Aorta (tissue), 5 donors: ENCODE measurements around the gene DAAM2. TPM values are rescaled to one million over a fixed set of nuclear protein-coding genes. Genes with fewer than 3 reads are reported as not detected.
A peak's percentile ranks its signal among the peaks of the same experiment; 100 is the strongest.

Experiments used
- ATAC-seq: fragments of 200-7000 bp; cut with Tn5 transposase; one replicate; pipeline ENCODE4 v1.9.1; 2022; ENCODE audit warnings: moderate library complexity; ENCODE audit not compliant: low FRiP score
- DNase-seq, 2 donors: peaks; one replicate each; pipeline ENCODE4 v3.0.0-alpha.2; 2020
- H3K27ac ChIP-seq, 2 donors: one replicate each; pipeline ENCODE4 v1.5.1; 2013; ENCODE audit warnings: low read length in 2 of 2, mild to moderate bottlenecking in 2 of 2, moderate library complexity in 2 of 2, control low read depth in 1 of 2, inconsistent platforms in 1 of 2, low read depth in 1 of 2
- H3K27me3 ChIP-seq, 2 donors: one replicate each; pipeline ENCODE4 v1.6.1; 2013; ENCODE audit warnings: control low read depth in 1 of 2, low read length in 1 of 2, mild to moderate bottlenecking in 1 of 2, moderate library complexity in 1 of 2; ENCODE audit not compliant: insufficient read depth in 2 of 2, control insufficient read depth in 1 of 2
- H3K36me3 ChIP-seq, 2 donors: one replicate each; pipeline ENCODE4 v1.6.1; 2013; ENCODE audit warnings: control low read depth in 1 of 2, low read length in 1 of 2, mild to moderate bottlenecking in 1 of 2; ENCODE audit not compliant: insufficient read depth in 2 of 2, control insufficient read depth in 1 of 2
- H3K4me1 ChIP-seq, 2 donors: one replicate each; pipeline ENCODE4 v1.6.1; 2013; ENCODE audit warnings: low read length in 2 of 2, control low read depth in 1 of 2, mild to moderate bottlenecking in 1 of 2, moderate library complexity in 1 of 2; ENCODE audit not compliant: insufficient read depth in 2 of 2, control insufficient read depth in 1 of 2
- H3K4me3 ChIP-seq, 2 donors: one replicate each; pipeline ENCODE4 v1.5.1; 2013; ENCODE audit warnings: low read length in 2 of 2, control low read depth in 1 of 2, mild to moderate bottlenecking in 1 of 2
- H3K9me3 ChIP-seq: one replicate; pipeline ENCODE4 v1.6.1; 2013; ENCODE audit warnings: mild to moderate bottlenecking, low read length; ENCODE audit not compliant: control insufficient read depth
- WGBS, 2 donors: extraction: QIAGEN DNeasy Blood & Tissue Kit; methylation state at CpG; one replicate each; pipeline ENCODE4 v1.1.7; 2013; 5-methylcytosine and 5-hydroxymethylcytosine counted together
- intact Hi-C, 2 donors: fragments of 100-400 bp; cut with DNase I; formaldehyde crosslinking; loops; one replicate each; pipeline versions ENCODE4 v1.14.2 to v1.15.0; 2022
- polyA plus RNA-seq, 2 donors: library from polyadenylated mRNA; stranded (reverse); fragments of 200-250 nt; gene quantifications; one replicate each; pipeline ENCODE4 v1.2.3, GENCODE V29; 2013
- total RNA-seq, 2 donors: library from RNA; stranded (reverse); fragmentation: NEBNext Ultra II Directional; extraction: Animal tissue kit (Norgen Biotek cat#: 25700); gene quantifications; one replicate each; pipeline ENCODE4 v1.2.1, GENCODE V29; 2021
- donor health status: healthy with polysubstance abuse.
- donor health status: Bipolar disorder and iron deficiency.
- donor health status: DM: no; HTN: no; CAD: no.
- donor health status: DM: no; HTN: no; CAD: no.
- donor health status: DM: yes; HTN: yes; CAD: no.

Gene DAAM2
- total and polyA plus RNA-seq, 4 donors: 27.3 to 62.1 (median 45.9) TPM

DNA sequence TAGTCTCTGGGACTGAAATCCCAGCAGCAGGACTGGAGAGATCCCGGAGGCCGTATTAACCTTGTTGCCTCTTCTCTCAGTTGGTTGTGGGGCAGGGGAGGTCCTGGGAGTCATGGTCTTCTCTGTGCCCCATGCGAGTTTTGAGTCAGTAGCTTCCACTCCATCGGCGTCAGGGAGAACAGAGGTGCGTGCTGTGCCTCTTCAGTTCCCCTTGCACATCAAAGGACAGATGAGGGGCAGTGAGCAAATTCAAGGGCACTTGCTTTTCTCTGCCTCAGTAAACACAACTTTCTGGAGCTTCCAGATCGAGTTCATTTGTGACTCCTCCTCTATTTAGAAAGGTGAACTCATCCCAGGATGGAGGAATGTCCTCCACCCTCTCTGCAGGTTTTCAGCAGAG, 93.5 kb downstream of the DAAM2 start:
- WGBS, 2 donors: 86 to 90% methylated on average over 7 of the region's 7 CpGs
- Histone ChIP-seq H3K27me3 (no peaks in the 10 kb centered on the region), H3K9me3 (no peaks in the 10 kb centered on the region), H3K4me3 (no peak overlapping the region), H3K4me1 (peaks cover under 1 to 3% of the 10 kb centered on the region in 2 donors), H3K27ac (peak overlapping the region; percentile 87 to 94), H3K36me3 (no peaks in the 10 kb centered on the region)
- no peak for DNase-seq
- intact Hi-C loops: loop anchor here (5.0 to 10.0 kb wide), 3 partner anchors 93 to 541 kb away; partner anchors contain the start of genes DAAM2 (in 2 of the 2) and KIF6 (in 1 of the 2)
- no peak for ATAC-seq

DNA sequence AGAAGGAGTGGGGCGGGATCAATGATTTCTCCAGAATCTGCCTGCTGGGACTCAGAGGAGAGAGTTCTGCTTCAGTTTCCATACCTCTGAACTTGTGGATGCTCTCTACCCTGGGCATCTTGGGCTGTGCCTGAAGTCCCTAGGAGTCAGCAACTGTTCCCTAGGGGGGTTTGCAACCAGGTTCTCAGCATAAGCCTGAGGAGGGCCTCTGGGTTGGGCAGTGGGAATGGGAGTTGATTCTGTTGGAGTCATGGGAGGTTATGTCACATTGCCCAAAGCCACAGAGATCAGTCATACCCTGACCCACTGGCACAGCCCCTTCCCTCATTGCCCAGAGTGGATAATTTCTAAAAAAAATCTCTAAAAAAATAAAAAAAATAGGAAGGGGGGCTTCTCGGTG, 94.7 kb downstream of the DAAM2 start:
- ATAC-seq: no peak
- Histone ChIP-seq H3K4me3 (no peak overlapping the region), H3K4me1 (peaks cover 0 to 3% of the 10 kb centered on the region in 2 donors), H3K27me3 (no peaks in the 10 kb centered on the region), H3K27ac (peak overlapping the region; percentile 87 to 94), H3K36me3 (peaks cover 0 to 2% of the 10 kb centered on the region in 2 donors), H3K9me3 (no peaks in the 10 kb centered on the region)
- no peak for DNase-seq
- intact Hi-C loops: loop anchor here (5.0 to 10.0 kb wide), 3 partner anchors 95 to 542 kb away; partner anchors contain the start of genes DAAM2 (in 2 of the 2) and KIF6 (in 1 of the 2)
- 41 to 67% methylated on average over 2 of the region's 2 CpGs for WGBS, 2 donors

- no peak overlapping the region for H3K4me3 ChIP-seq
- peak overlapping the region; percentile 87 to 94 for H3K27ac ChIP-seq
- peak; percentile 95 to 96 for DNase-seq
- H3K27me3 ChIP-seq: no peaks in the 10 kb centered on the region
- H3K9me3 ChIP-seq: no peaks in the 10 kb centered on the region
- peaks cover 0 to 2% of the 10 kb centered on the region in 2 donors for H3K36me3 ChIP-seq
- WGBS, 2 donors: 4 to 6% methylated on average over 13 to 14 of the region's 14 CpGs
- H3K4me1 ChIP-seq: peaks cover 0 to 3% of the 10 kb centered on the region in 2 donors
- intact Hi-C loops: loop anchor here (5.0 to 10.0 kb wide), 3 partner anchors 96 to 543 kb away; partner anchors contain the start of genes DAAM2 (in 2 of the 2) and KIF6 (in 1 of the 2)
- ATAC-seq: peak; percentile 92
Measured at GRCh38 chr6:39887692-39888450, 95.7 kb downstream of the DAAM2 start.

DNA sequence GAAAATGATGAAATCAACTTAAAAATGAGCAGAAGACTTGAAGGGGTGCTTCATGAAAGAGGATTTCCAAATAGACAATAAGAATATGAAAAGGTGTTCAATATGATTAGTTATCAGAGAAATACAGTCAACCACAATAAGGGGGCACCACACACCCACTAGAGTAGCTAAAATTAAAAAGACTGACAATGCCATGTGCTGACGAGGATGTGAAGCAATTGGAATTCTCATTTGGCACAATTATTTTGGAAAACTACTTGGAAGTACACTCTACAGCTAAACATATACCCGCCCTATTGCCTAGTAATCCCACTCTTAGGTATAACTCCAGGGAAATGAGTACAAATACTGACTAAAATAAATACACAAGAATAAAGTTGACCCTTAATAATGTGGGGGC, 97.1 kb downstream of the DAAM2 start:
- no peaks in the 10 kb centered on the region for H3K27me3 ChIP-seq
- no peak overlapping the region for H3K27ac ChIP-seq
- no peaks in the 10 kb centered on the region for H3K9me3 ChIP-seq
- intact Hi-C loops: loop anchor here (5.0 to 10.0 kb wide), 3 partner anchors 97 to 544 kb away; partner anchors contain the start of genes DAAM2 (in 2 of the 2) and KIF6 (in 1 of the 2)
- H3K4me1 ChIP-seq: peaks cover 0 to 3% of the 10 kb centered on the region in 2 donors
- no peak for ATAC-seq
- DNase-seq: no peak
- no peak overlapping the region for H3K4me3 ChIP-seq
- peaks cover 0 to 2% of the 10 kb centered on the region in 2 donors for H3K36me3 ChIP-seq
- 68 to 81% methylated on average over 2 of the region's 2 CpGs for WGBS, 2 donors

- peaks cover 0 to 3% of the 10 kb centered on the region in 2 donors for H3K4me1 ChIP-seq
- 94 to 95% methylated on average over 6 of the region's 6 CpGs for WGBS, 2 donors
- H3K36me3 ChIP-seq: peaks cover 0 to 2% of the 10 kb centered on the region in 2 donors
- intact Hi-C loops: loop anchor here (5.0 kb wide), 2 partner anchors 514 to 529 kb away; no protein-coding TSS in a partner anchor
- no peak overlapping the region for H3K4me3 ChIP-seq
- no peaks in the 10 kb centered on the region for H3K9me3 ChIP-seq
- H3K27me3 ChIP-seq: no peaks in the 10 kb centered on the region
- no peak for DNase-seq
- ATAC-seq: no peak
- no peak overlapping the region for H3K27ac ChIP-seq
Measured at GRCh38 chr6:39891353-39891752, 99.2 kb downstream of the DAAM2 start.

- 40 to 53% methylated on average over 4 of the region's 4 CpGs for WGBS, 2 donors
- Histone ChIP-seq H3K4me1 (peaks cover 0 to under 1% of the 10 kb centered on the region in 2 donors), H3K36me3 (peaks cover 0 to 2% of the 10 kb centered on the region in 2 donors), H3K27me3 (no peaks in the 10 kb centered on the region), H3K4me3 (no peak overlapping the region), H3K27ac (peak overlapping the region in 1 of 2 donors; percentile 6), H3K9me3 (no peaks in the 10 kb centered on the region)
- ATAC-seq (no peak), DNase-seq (no peak)
- intact Hi-C loops: loop anchor here (2.0 to 5.0 kb wide), 4 partner anchors 27 to 530 kb away; no protein-coding TSS in a partner anchor
Measured at GRCh38 chr6:39891976-39892375, 99.8 kb downstream of the DAAM2 start.

DNA sequence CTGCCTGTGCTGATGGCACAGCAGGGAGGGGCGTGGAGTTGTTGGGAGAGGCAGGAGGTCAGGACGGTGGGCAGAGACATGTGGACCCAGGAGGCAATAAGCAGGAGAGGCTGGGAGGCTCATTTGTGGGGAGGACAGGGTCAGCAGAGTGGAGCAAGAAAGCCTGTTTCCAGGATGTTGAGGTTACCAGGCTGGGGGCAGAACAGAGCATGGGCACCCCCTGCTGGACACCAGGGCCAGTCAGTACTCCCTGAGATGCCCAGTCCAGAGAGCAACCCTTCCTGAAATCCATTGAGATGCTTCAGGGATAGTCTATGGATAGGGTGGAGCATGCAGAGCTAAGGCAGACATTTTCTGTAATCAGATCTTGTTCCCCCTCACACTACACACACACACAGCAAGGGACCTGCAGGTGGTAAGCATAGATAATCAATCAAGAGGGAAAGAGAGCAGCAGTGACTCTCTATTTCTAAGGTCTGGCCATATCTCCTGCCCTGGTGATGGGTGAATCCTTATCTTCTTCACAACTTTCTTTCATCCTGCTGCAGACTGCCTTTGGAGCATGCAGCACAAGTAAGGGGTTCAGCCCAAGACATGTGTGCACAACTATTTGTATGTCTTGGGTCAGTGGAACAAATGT, 100.4 kb downstream of the DAAM2 start:
- Histone ChIP-seq H3K9me3 (no peaks in the 10 kb centered on the region), H3K4me3 (no peak overlapping the region), H3K27me3 (no peaks in the 10 kb centered on the region), H3K4me1 (no peaks in the 10 kb centered on the region), H3K27ac (peak overlapping the region in 1 of 2 donors; percentile 15), H3K36me3 (peaks cover 0 to 2% of the 10 kb centered on the region in 2 donors)
- 65% methylated on average over 2 of the region's 2 CpGs for WGBS, 2 donors
- peak; percentile 81 to 93 for DNase-seq
- ATAC-seq: peak; percentile 90
- intact Hi-C loops: loop anchor here (2.0 to 5.0 kb wide), 4 partner anchors 28 to 530 kb away; no protein-coding TSS in a partner anchor

- ATAC-seq: no peak
- H3K27me3 ChIP-seq: no peaks in the 10 kb centered on the region
- intact Hi-C loops: loop anchor here (2.0 to 5.0 kb wide), 4 partner anchors 28 to 531 kb away; no protein-coding TSS in a partner anchor
- peaks cover 0 to 2% of the 10 kb centered on the region in 2 donors for H3K36me3 ChIP-seq
- no peaks in the 10 kb centered on the region for H3K9me3 ChIP-seq
- 64 to 68% methylated on average over 8 of the region's 8 CpGs for WGBS, 2 donors
- no peak overlapping the region for H3K4me3 ChIP-seq
- no peak for DNase-seq
- no peaks in the 10 kb centered on the region for H3K4me1 ChIP-seq
- H3K27ac ChIP-seq: no peak overlapping the region
Measured at GRCh38 chr6:39893286-39893685, 101.1 kb downstream of the DAAM2 start.
